Measurements from ENCODE around the gene SDHAF2. TPM values are rescaled to one million over a fixed set of nuclear protein-coding genes. Genes with fewer than 3 reads are reported as not detected.
"Not testable (repeated sequence)": the region's sequence is repeated elsewhere in the genome, so short reads cannot be mapped to it uniquely, and the experiment has no call there.

The SDHAF2 gene
- total and polyA plus RNA-seq, 4 donors = 25.5 to 46.9 (median 30.2) TPM

DNA sequence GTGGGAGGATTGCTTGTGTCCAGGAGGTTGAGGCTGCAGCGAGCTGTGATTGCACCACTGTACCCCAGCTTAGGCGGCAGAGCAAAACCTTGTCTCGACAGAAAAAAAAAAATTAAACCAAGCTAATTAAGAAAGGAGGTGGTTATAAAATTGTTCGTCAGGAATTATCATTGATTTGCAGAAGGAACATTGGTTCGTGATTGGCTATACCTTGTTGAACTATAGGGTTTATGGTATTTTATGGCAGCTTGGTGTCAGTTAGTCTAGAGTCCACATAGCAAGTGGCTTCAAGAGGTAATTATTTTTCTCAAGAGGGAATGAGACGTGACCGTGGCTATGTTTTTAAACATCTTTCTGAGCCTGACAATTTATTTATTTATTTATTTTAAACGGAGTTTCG is 49.0 kb upstream of the SDHAF2 start:
- Histone ChIP-seq H3K9ac (ENCODE audit: low read depth in 1 of 2, low read length in 2 of 2) (no peak overlapping the region), H3K4me1 (ENCODE audit: control insufficient read depth in 4 of 4, insufficient read depth in 4 of 4, low read length in 3 of 4) (peaks cover 4 to 20% (median 13%) of the 10 kb centered on the region in 4 donors), H3K27me3 (ENCODE audit: control insufficient read depth in 4 of 4, insufficient read depth in 4 of 4, low read length in 3 of 4) (no peaks in the 10 kb centered on the region), H3K36me3 (ENCODE audit: control insufficient read depth in 4 of 4, insufficient read depth in 3 of 4, low read depth in 1 of 4, low read length in 3 of 4) (no peaks in the 10 kb centered on the region), H3K9me3 (ENCODE audit: control insufficient read depth in 4 of 4, low read length in 3 of 4) (no peaks in the 10 kb centered on the region), H3K27ac (ENCODE audit: low read depth in 1 of 2, low read length in 2 of 2) (no peak overlapping the region), H3K4me3 (ENCODE audit: low read depth in 1 of 3, low read length in 3 of 3) (no peak overlapping the region)
- no peak for TF ChIP-seq FOXA1 (IDR thresholded peaks at IDR 0.05)
- TF ChIP-seq SP1 (IDR thresholded peaks at IDR 0.05) = no peak
- TF ChIP-seq REST (IDR thresholded peaks at IDR 0.05) = no peak
- TF ChIP-seq, protein P1, sequence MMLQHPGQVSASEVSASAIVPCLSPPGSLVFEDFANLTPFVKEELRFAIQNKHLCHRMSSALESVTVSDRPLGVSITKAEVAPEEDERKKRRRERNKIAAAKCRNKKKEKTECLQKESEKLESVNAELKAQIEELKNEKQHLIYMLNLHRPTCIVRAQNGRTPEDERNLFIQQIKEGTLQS (IDR thresholded peaks at IDR 0.05) = no peak
- TF ChIP-seq ZBTB33 (IDR thresholded peaks at IDR 0.05) = no peak
- TF ChIP-seq JUND (IDR thresholded peaks at IDR 0.05) = no peak
- no peak for TF ChIP-seq RXRA (IDR thresholded peaks at IDR 0.05)
- no peak for TF ChIP-seq HNF4G (IDR thresholded peaks at IDR 0.05)
- TF ChIP-seq RAD21 (IDR thresholded peaks at IDR 0.05) = no peak
- no peak for DNase-seq (ENCODE audit: low spot score)
- 92% methylated on average over 9 of the region's 9 CpGs for WGBS

DNA sequence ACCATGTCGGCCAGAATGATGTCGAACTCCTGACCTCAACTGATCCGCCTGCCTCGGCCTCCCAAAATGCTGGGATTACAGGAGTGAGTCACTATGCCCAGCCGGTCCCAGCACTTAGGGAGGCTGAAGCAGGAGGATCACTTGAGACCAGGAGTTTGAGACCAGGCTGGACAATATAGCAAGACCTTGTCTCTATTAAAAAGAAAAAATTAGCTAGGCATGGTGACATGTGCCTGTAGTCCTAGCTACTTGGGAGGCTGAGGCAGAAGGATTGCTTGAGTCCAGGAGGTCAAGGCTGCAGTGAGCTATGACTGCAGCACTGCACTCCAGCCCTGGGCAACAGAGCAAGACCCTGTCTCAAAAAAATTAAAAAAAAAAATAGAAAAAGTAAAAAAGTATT is 46.1 kb upstream of the SDHAF2 start:
- H3K9ac ChIP-seq (ENCODE audit: low read depth in 1 of 2, low read length in 2 of 2); H3K4me3 ChIP-seq (ENCODE audit: low read depth in 1 of 3, low read length in 3 of 3); H3K27ac ChIP-seq (ENCODE audit: low read depth in 1 of 2, low read length in 2 of 2); H3K27me3 ChIP-seq (ENCODE audit: control insufficient read depth in 4 of 4, insufficient read depth in 4 of 4, low read length in 3 of 4); H3K9me3 ChIP-seq (ENCODE audit: control insufficient read depth in 4 of 4, low read length in 3 of 4); DNase-seq (ENCODE audit: low spot score); H3K36me3 ChIP-seq (ENCODE audit: control insufficient read depth in 4 of 4, insufficient read depth in 3 of 4, low read depth in 1 of 4, low read length in 3 of 4): not testable (repeated sequence)
- peaks cover 4 to 13% (median 11%) of the 10 kb centered on the region in 4 donors for H3K4me1 ChIP-seq (ENCODE audit: control insufficient read depth in 4 of 4, insufficient read depth in 4 of 4, low read length in 3 of 4)
- WGBS = 95% methylated on average over 5 of the region's 5 CpGs

DNA sequence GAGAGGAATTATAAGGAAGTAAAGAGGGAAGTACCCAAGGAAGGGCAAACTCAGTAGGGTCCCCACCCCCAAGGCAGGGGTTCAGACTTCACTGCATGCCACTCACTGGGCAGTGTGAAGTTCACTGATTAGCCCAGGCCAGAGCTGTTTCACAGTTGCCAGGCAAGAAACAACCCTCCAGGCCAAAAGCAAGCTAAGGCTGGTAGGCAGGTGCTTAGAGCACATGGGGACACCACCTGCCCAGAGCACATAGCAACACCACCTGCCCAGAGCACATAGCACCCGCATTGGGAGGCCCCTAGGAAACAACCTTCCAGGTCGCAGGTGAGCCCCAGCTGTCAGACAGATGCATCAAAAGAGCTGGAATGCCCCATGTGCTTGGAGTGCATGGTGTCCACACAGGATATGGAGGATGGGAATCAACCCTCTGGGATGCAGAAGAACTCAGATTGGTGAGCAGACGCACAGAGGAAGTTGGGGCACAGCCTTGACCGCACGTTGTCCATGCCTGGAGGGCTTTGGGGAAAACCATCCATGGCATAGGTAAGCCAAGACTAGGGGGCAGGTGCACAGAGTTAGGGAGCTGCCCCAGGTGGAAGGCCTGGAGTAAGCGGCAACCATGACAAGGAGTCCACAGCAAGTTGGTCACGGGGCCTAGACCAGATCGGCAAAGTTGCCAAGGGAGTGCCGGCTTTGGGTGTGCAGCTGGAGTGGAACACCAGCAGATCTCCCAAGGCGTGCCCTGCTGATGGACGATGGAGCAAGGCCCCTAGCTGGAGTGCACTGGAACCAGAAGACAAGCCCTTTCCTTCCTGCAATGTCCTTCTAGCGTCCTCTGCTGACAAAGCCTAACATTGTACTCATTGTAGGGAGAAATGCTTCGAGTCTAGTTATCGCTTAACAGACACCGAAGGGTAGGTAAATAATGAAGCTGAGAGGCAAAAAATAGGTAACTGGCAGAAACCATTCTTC is 45.4 kb upstream of the SDHAF2 start:
- Histone ChIP-seq H3K4me3 (ENCODE audit: low read depth in 1 of 3, low read length in 3 of 3) (no peak overlapping the region), H3K36me3 (ENCODE audit: control insufficient read depth in 4 of 4, insufficient read depth in 3 of 4, low read depth in 1 of 4, low read length in 3 of 4) (no peaks in the 10 kb centered on the region), H3K27me3 (ENCODE audit: control insufficient read depth in 4 of 4, insufficient read depth in 4 of 4, low read length in 3 of 4) (no peaks in the 10 kb centered on the region), H3K9me3 (ENCODE audit: control insufficient read depth in 4 of 4, low read length in 3 of 4) (no peaks in the 10 kb centered on the region), H3K4me1 (ENCODE audit: control insufficient read depth in 4 of 4, insufficient read depth in 4 of 4, low read length in 3 of 4) (peaks cover 0 to 11% (median 7%) of the 10 kb centered on the region in 4 donors), H3K27ac (ENCODE audit: low read depth in 1 of 2, low read length in 2 of 2) (no peak overlapping the region), H3K9ac (ENCODE audit: low read depth in 1 of 2, low read length in 2 of 2) (no peak overlapping the region)
- 75% methylated on average over 15 of the region's 15 CpGs for WGBS
- DNase-seq (ENCODE audit: low spot score) = no peak
- TF ChIP-seq CTCF (IDR thresholded peaks at IDR 0.05; ENCODE audit: low read depth, low read length, missing input control) (peak; percentile 31), SP1 (IDR thresholded peaks at IDR 0.05) (no peak), HNF4G (IDR thresholded peaks at IDR 0.05) (no peak), FOXA1 (IDR thresholded peaks at IDR 0.05) (no peak), JUND (IDR thresholded peaks at IDR 0.05) (no peak), FOXA2 (IDR thresholded peaks at IDR 0.05) (no peak), EGR1 (IDR thresholded peaks at IDR 0.05; ENCODE audit: low read depth in 2 of 2) (no peak), ZBTB33 (IDR thresholded peaks at IDR 0.05) (no peak), RAD21 (IDR thresholded peaks at IDR 0.05) (peak; percentile 54 to 76), TAF1 (conservative IDR thresholded peaks at IDR 0.05) (no peak), HNF4A (conservative IDR thresholded peaks at IDR 0.05) (peak in 1 of 2 donors; percentile 12)
- TF ChIP-seq, protein P1 (IDR thresholded peaks at IDR 0.05) = no peak
